Liver (tissue), 9 donors: ENCODE measurements around the gene VPS52. TPM values are rescaled to one million over a fixed set of nuclear protein-coding genes. Genes with fewer than 3 reads are reported as not detected.

Source experiments
- DNase-seq: peaks from one replicate; pipeline ENCODE4 v3.0.0-alpha.2; 2017; ENCODE audit warnings: low spot score
- H3K27ac ChIP-seq, 2 donors: one replicate each; pipeline ENCODE4 v1.7.0; 2013; ENCODE audit warnings: inconsistent platforms in 2 of 2, low read length in 2 of 2, control low read depth in 1 of 2, low read depth in 1 of 2, mild to moderate bottlenecking in 1 of 2
- H3K27me3 ChIP-seq, 4 donors: one replicate each; pipeline versions ENCODE4 v1.6.1 to v1.7.0; 2013; ENCODE audit warnings: low read length in 3 of 4, inconsistent platforms in 1 of 4, mild to moderate bottlenecking in 1 of 4, moderate library complexity in 1 of 4; ENCODE audit not compliant: control insufficient read depth in 4 of 4, insufficient read depth in 4 of 4
- H3K36me3 ChIP-seq, 4 donors: one replicate each; pipeline versions ENCODE4 v1.6.1 to v1.7.0; 2013; ENCODE audit warnings: low read length in 3 of 4, mild to moderate bottlenecking in 3 of 4, low read depth in 1 of 4, moderate library complexity in 1 of 4; ENCODE audit not compliant: control insufficient read depth in 4 of 4, insufficient read depth in 3 of 4
- H3K4me1 ChIP-seq, 4 donors: one replicate each; pipeline versions ENCODE4 v1.6.1 to v1.7.0; 2013; ENCODE audit warnings: low read length in 3 of 4, mild to moderate bottlenecking in 3 of 4, moderate library complexity in 1 of 4; ENCODE audit not compliant: control insufficient read depth in 4 of 4, insufficient read depth in 4 of 4
- H3K4me3 ChIP-seq, 3 donors: one replicate each; pipeline versions ENCODE4 v1.6.1 to v1.7.0; 2013; ENCODE audit warnings: low read length in 3 of 3, control low read depth in 1 of 3, low read depth in 1 of 3, mild to moderate bottlenecking in 1 of 3
- H3K9ac ChIP-seq, 2 donors: one replicate each; pipeline ENCODE4 v1.7.0; 2013; ENCODE audit warnings: low read length in 2 of 2, mild to moderate bottlenecking in 2 of 2, moderate library complexity in 2 of 2, control low read depth in 1 of 2, low read depth in 1 of 2
- H3K9me3 ChIP-seq, 4 donors: one replicate each; pipeline versions ENCODE4 v1.6.1 to v1.7.0; 2013; ENCODE audit warnings: low read length in 3 of 4; ENCODE audit not compliant: control insufficient read depth in 4 of 4
- FOXA2 ChIP-seq: IDR thresholded peaks from 2 replicates; pipeline ENCODE4 v1.6.1; 2016; ENCODE audit warnings: antibody characterized with exemption
- HNF4A ChIP-seq, 2 donors: conservative IDR thresholded peaks; 2 replicates each; pipeline ENCODE4 v1.6.1; 2016; ENCODE audit warnings: antibody characterized with exemption in 2 of 2, mild to moderate bottlenecking in 2 of 2
- JUND ChIP-seq, 2 donors: IDR thresholded peaks; 2 replicates each; pipeline ENCODE4 v1.6.1; 2016; ENCODE audit warnings: antibody characterized with exemption in 2 of 2
- RAD21 ChIP-seq, 2 donors: IDR thresholded peaks; 2 replicates each; pipeline ENCODE4 v1.6.1; 2016; ENCODE audit warnings: antibody characterized with exemption in 2 of 2, mild to moderate bottlenecking in 2 of 2
- RXRA ChIP-seq, 2 donors: IDR thresholded peaks; 2 replicates each; pipeline ENCODE4 v1.6.1; 2017 to 2018; ENCODE audit warnings: antibody characterized with exemption in 2 of 2, mild to moderate bottlenecking in 1 of 2
- SP1 ChIP-seq: IDR thresholded peaks from 2 replicates; pipeline ENCODE4 v1.6.1; 2018; ENCODE audit warnings: antibody characterized with exemption, mild to moderate bottlenecking
- TAF1 ChIP-seq: conservative IDR thresholded peaks from 2 replicates; pipeline ENCODE4 v1.6.1; 2016; ENCODE audit warnings: antibody characterized with exemption, mild to moderate bottlenecking
- WGBS: extraction: QIAGEN DNeasy Blood & Tissue Kit; methylation state at CpG from one replicate; pipeline ENCODE4 v1.1.7; 2013; 5-methylcytosine and 5-hydroxymethylcytosine counted together
- polyA plus RNA-seq, 2 donors: library from polyadenylated mRNA; stranded (reverse) in 1 of 2; unstranded in 1 of 2; fragments of 200-250 nt in 1 of 2; fragments of >200 nt in 1 of 2; fragmentation: Nextera tagmentation in 1 of 2; extraction: Ambion mirVana in 1 of 2; gene quantifications; one replicate each; pipeline versions ENCODE4 v1.2.1 to v1.2.3, GENCODE V29; 2013 to 2015
- total RNA-seq, 2 donors: library from RNA; depleted of rRNA; stranded (reverse); fragments of >200 nt; gene quantifications; one replicate each; pipeline ENCODE4 v1.2.3, GENCODE V29; 2014
- TF ChIP-seq, protein P1 (sequence below): fragments of 150-350 bp; IDR thresholded peaks from 2 replicates; pipeline ENCODE4 v1.5.1; 2017; ENCODE audit warnings: improper control_type of control experiment, low read depth, low read length; ENCODE audit not compliant: missing input control
- TF ChIP-seq, protein P2 (sequence below): IDR thresholded peaks from 2 replicates; pipeline ENCODE4 v1.6.1; 2016; ENCODE audit warnings: antibody characterized with exemption
- TF ChIP-seq, protein P3 (sequence below): IDR thresholded peaks from 2 replicates; pipeline ENCODE4 v1.6.1; 2016; ENCODE audit warnings: antibody characterized with exemption, mild to moderate bottlenecking
- TF ChIP-seq, protein P4 (sequence below): IDR thresholded peaks from 2 replicates; pipeline ENCODE4 v1.6.1; 2016; ENCODE audit warnings: antibody characterized with exemption
- donor health status: healthy.
- donor health status: healthy.
- donor health status: healthy.
- donor health status: healthy.
- donor health status: healthy.

The VPS52 gene
- total and polyA plus RNA-seq, 4 donors, result 21.3 to 33.4 (median 25.3) TPM

DNA sequence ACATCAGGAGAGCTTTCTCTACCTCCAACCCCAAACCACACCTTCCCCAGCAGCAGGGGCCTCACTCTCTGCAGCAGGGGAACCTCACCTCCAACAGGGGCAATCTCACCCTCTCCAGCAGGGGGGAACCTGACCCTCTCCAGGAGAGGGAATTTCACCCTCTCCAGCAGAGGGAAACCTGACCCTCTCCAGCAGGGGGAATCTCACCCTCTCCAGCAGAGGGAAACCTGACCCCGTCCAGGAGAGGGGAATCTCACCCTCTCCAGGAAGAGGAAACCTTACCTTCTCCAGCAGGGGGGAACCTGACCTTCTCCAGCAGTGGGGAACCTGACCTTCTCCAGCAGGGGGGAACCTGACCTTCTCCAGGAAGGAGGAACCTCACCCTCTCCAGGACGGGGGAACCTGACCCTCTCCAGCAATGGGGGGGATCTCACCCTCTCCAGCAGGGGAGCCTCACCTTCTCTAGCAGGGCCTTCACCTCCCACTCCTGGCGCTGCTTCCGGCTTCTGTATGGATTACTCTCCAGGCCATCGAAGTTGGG, 8.4 kb upstream of the VPS52 start:
- peaks cover 0 to 21% (median 10%) of the 10 kb centered on the region in 4 donors for H3K4me1 ChIP-seq
- no peak overlapping the region for H3K9ac ChIP-seq
- H3K27me3 ChIP-seq, result no peaks in the 10 kb centered on the region
- H3K36me3 ChIP-seq, result peaks cover 0 to 51% (median 15%) of the 10 kb centered on the region in 4 donors
- no peaks in the 10 kb centered on the region for H3K9me3 ChIP-seq
- H3K4me3 ChIP-seq, result no peak overlapping the region
- H3K27ac ChIP-seq, result no peak overlapping the region
- TF ChIP-seq RAD21 (IDR thresholded peaks at IDR 0.05) (peak; percentile 55 to 79), RXRA (IDR thresholded peaks at IDR 0.05) (no peak)
- TF ChIP-seq, protein P1, sequence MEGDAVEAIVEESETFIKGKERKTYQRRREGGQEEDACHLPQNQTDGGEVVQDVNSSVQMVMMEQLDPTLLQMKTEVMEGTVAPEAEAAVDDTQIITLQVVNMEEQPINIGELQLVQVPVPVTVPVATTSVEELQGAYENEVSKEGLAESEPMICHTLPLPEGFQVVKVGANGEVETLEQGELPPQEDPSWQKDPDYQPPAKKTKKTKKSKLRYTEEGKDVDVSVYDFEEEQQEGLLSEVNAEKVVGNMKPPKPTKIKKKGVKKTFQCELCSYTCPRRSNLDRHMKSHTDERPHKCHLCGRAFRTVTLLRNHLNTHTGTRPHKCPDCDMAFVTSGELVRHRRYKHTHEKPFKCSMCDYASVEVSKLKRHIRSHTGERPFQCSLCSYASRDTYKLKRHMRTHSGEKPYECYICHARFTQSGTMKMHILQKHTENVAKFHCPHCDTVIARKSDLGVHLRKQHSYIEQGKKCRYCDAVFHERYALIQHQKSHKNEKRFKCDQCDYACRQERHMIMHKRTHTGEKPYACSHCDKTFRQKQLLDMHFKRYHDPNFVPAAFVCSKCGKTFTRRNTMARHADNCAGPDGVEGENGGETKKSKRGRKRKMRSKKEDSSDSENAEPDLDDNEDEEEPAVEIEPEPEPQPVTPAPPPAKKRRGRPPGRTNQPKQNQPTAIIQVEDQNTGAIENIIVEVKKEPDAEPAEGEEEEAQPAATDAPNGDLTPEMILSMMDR, result peak; percentile 45
- no peak for DNase-seq
- 76% methylated on average over 5 of the region's 5 CpGs for WGBS

DNA sequence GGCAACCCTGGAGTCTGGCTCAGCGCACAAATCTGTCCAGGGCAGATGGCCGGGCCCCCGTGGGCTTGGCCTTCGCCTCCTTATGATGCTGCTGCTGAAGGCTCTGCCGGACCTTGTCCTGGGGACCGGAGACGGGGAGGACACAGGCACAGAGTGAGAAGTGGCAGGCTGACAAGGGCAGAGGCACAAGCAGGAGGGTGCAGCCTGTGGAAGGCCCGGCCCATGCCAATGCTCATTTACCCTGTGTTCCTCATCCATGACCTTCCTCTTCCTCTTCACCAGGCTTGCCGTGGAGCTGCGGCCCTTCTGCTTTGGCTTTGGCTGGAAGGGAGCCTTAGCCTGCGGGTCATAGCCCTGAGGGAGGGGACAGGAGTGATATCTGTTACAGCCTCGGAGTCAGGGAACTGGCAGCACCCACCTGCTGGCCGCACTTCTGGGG, 7.6 kb upstream of the VPS52 start:
- no peak overlapping the region for H3K27ac ChIP-seq
- no peaks in the 10 kb centered on the region for H3K9me3 ChIP-seq
- H3K27me3 ChIP-seq, result no peaks in the 10 kb centered on the region
- TF ChIP-seq JUND (IDR thresholded peaks at IDR 0.05) (no peak), SP1 (no peak), HNF4A (conservative IDR thresholded peaks at IDR 0.05) (no peak), FOXA2 (no peak), TAF1 (no peak)
- TF ChIP-seq, protein P2, sequence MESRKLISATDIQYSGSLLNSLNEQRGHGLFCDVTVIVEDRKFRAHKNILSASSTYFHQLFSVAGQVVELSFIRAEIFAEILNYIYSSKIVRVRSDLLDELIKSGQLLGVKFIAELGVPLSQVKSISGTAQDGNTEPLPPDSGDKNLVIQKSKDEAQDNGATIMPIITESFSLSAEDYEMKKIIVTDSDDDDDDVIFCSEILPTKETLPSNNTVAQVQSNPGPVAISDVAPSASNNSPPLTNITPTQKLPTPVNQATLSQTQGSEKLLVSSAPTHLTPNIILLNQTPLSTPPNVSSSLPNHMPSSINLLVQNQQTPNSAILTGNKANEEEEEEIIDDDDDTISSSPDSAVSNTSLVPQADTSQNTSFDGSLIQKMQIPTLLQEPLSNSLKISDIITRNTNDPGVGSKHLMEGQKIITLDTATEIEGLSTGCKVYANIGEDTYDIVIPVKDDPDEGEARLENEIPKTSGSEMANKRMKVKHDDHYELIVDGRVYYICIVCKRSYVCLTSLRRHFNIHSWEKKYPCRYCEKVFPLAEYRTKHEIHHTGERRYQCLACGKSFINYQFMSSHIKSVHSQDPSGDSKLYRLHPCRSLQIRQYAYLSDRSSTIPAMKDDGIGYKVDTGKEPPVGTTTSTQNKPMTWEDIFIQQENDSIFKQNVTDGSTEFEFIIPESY, result no peak
- TF ChIP-seq, protein P3, sequence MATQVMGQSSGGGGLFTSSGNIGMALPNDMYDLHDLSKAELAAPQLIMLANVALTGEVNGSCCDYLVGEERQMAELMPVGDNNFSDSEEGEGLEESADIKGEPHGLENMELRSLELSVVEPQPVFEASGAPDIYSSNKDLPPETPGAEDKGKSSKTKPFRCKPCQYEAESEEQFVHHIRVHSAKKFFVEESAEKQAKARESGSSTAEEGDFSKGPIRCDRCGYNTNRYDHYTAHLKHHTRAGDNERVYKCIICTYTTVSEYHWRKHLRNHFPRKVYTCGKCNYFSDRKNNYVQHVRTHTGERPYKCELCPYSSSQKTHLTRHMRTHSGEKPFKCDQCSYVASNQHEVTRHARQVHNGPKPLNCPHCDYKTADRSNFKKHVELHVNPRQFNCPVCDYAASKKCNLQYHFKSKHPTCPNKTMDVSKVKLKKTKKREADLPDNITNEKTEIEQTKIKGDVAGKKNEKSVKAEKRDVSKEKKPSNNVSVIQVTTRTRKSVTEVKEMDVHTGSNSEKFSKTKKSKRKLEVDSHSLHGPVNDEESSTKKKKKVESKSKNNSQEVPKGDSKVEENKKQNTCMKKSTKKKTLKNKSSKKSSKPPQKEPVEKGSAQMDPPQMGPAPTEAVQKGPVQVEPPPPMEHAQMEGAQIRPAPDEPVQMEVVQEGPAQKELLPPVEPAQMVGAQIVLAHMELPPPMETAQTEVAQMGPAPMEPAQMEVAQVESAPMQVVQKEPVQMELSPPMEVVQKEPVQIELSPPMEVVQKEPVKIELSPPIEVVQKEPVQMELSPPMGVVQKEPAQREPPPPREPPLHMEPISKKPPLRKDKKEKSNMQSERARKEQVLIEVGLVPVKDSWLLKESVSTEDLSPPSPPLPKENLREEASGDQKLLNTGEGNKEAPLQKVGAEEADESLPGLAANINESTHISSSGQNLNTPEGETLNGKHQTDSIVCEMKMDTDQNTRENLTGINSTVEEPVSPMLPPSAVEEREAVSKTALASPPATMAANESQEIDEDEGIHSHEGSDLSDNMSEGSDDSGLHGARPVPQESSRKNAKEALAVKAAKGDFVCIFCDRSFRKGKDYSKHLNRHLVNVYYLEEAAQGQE, result no peak
- TF ChIP-seq, protein P4, sequence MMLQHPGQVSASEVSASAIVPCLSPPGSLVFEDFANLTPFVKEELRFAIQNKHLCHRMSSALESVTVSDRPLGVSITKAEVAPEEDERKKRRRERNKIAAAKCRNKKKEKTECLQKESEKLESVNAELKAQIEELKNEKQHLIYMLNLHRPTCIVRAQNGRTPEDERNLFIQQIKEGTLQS, result no peak
- 75% methylated on average over 13 of the region's 13 CpGs for WGBS
- H3K4me1 ChIP-seq, result peaks cover 2 to 29% (median 15%) of the 10 kb centered on the region in 4 donors
- no peak overlapping the region for H3K4me3 ChIP-seq
- H3K36me3 ChIP-seq, result peaks cover 0 to 51% (median 14%) of the 10 kb centered on the region in 4 donors
- H3K9ac ChIP-seq, result no peak overlapping the region
- no peak for DNase-seq
